AG10803 (cell line): ENCODE measurements around the gene SLC43A3.
A peak's percentile ranks its signal among the peaks of the same experiment; 100 is the strongest.

Source experiments
- DNase-seq: peaks from one replicate; pipeline ENCODE4 v3.0.0; 2010; ENCODE audit warnings: low read depth
- H3K4me3 ChIP-seq: 2 replicates; pipeline ENCODE4 v1.5.1; 2011; ENCODE audit warnings: mild to moderate bottlenecking, low read length, control low read depth
- TF ChIP-seq, protein P1 (sequence below): conservative IDR thresholded peaks from 2 replicates; pipeline ENCODE4 v1.5.1; 2011; ENCODE audit warnings: mild to moderate bottlenecking, low read length, control low read depth, inconsistent platforms

Gene SLC43A3

DNA sequence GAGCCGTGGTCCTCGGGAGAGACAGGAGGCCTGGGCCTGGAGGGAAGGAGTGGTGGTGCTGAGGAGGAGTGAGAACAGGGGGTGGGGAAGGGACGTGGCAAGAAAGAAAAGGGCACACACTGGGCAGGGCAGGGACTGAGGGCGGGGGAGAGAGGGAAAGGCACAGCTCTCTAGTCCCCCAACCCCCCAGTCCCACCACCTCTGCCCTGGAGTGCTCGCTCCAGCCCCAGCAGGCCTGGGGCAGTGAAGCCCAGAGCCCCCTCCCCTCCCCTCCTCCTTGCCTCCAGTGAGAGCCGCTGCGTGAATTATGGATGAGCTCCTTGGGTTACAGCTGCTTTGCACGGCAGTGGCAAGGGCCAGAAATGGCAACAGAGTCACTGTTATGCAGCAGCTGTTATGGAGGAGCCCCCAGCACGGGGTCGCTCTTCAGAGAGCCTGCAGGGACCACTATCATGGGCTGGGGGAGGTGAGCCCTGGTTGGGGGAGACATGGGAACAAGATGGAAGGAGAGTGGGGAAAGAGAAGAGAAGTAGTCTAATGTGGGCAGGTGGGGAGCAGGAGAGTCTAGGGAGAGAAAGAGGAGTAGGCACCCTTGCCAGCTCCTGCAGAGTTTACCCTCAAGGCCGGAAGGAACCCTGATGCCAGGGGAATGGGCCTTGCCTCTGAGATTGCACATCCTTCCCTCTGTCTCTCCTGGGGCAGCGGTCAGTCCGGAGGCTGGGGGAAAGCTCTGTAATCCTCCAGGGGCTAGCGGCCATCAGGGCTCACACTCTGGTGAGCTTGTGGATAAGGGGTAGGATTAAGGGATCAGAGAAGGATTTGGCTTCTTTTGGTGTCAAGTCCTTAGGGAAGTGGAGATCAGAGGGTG, 37.0 kb upstream of the SLC43A3 start:
- TF ChIP-seq, protein P1, sequence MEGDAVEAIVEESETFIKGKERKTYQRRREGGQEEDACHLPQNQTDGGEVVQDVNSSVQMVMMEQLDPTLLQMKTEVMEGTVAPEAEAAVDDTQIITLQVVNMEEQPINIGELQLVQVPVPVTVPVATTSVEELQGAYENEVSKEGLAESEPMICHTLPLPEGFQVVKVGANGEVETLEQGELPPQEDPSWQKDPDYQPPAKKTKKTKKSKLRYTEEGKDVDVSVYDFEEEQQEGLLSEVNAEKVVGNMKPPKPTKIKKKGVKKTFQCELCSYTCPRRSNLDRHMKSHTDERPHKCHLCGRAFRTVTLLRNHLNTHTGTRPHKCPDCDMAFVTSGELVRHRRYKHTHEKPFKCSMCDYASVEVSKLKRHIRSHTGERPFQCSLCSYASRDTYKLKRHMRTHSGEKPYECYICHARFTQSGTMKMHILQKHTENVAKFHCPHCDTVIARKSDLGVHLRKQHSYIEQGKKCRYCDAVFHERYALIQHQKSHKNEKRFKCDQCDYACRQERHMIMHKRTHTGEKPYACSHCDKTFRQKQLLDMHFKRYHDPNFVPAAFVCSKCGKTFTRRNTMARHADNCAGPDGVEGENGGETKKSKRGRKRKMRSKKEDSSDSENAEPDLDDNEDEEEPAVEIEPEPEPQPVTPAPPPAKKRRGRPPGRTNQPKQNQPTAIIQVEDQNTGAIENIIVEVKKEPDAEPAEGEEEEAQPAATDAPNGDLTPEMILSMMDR, result no peak
- no peak for DNase-seq
- no peak overlapping the region for H3K4me3 ChIP-seq

DNA sequence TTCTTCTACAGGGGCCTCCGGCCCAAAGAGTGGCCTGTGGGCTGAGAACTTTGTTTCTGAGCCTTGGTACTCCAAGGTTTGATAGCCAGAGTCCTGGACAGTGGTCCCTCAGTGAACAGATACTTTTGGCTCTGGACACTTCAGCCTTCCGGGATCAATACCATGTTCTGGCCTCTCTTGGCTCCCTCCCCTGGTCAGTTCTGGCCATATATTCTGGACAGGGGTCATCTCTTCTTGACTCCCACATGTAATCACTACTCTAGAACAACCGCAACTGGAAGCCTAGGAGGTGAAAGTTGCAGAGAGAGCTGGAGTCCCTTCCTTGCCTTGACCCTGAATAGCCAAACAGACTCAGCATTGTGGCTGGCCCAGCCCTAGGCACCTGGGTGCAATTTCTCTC, 35.7 kb upstream of the SLC43A3 start:
- no peak for DNase-seq
- no peak overlapping the region for H3K4me3 ChIP-seq
- TF ChIP-seq, protein P1, result no peak

DNA sequence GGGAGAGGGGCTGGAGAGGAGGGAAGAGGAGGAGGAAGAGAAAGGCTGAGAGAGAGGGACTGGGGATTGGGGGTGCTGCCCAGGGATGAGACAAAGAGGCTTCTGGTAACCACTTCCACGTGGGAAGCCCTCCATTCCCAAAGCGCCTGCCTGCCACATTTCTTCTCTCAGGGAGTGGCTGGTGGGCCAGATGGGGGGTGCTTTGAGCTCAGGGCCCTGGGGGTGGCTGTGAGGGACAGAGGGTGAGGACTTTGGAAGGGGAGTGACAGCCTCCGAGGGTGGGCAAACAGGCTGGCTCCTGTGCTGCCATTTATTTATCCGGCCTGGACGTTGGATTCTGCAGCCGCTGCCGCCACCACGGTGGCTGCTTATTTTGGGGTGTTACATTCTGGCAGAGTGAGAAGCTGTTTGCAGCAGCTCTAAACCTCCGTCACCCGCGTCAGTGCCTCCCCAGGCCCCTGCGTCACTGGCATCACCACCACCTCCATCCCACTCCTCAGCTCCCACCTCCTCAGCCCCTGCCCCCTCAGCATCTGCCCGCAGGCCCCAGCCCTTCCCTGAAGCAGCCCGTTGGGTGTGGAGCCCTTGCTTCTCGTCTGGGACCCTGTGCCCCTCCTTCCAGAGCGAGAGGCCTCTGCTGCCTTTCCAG, 35.0 kb upstream of the SLC43A3 start:
- TF ChIP-seq, protein P1, result no peak
- no peak overlapping the region for H3K4me3 ChIP-seq

DNA sequence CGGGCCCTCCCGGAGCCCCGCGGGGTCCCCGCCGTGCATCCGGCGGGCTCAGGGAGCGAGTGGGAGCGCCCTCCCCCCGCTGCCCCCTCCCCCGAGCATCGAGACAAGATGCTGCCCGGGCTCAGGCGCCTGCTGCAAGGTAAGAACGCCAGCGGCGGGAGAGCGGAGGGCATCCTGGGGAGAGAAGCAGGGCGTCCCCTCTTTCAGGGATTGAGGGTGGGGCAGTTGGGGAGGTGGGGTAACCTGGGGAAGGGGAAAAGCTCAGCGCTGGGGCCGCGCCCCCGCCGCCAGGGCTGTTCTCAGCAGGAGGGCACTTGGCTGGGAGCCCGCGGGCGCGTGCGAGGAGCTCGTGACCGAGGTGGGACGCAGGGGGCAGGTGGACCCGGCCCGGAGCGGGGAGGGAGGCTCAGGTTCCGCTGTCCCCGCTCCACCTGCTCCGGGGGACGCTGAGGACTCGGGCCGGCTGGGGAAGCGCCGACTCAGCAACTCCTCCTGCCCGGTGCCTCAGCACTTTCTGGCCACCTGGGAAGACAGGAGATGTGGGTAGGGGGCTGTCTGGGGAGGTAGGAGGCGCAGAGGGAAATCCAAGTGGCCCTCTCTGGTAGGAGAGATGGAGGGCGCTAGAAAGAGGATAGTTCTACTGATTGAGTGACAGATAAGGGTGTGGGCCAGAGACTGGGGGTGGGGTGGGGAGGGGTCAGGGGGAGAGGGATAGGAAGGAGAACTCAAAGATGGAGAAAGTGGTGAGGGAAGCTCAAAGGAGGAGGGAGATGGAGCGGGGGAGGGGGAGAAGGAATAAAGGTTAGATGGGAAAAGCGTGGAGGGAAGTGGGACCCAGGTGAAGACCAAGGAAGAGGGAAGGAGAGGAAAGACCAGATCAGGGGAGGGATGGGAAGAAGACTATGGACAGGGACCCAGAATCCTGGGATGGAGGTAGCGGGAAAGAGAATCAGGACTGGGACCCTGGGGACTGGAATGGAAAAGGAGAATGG, 34.1 kb upstream of the SLC43A3 start:
- no peak for DNase-seq
- peak overlapping the region; percentile 9; the same call in 1 of the 2 replicates for H3K4me3 ChIP-seq
- TF ChIP-seq, protein P1, result no peak

More for the DNA sequence above, 35.0 kb upstream of the SLC43A3 start:
- no peak for DNase-seq

DNA sequence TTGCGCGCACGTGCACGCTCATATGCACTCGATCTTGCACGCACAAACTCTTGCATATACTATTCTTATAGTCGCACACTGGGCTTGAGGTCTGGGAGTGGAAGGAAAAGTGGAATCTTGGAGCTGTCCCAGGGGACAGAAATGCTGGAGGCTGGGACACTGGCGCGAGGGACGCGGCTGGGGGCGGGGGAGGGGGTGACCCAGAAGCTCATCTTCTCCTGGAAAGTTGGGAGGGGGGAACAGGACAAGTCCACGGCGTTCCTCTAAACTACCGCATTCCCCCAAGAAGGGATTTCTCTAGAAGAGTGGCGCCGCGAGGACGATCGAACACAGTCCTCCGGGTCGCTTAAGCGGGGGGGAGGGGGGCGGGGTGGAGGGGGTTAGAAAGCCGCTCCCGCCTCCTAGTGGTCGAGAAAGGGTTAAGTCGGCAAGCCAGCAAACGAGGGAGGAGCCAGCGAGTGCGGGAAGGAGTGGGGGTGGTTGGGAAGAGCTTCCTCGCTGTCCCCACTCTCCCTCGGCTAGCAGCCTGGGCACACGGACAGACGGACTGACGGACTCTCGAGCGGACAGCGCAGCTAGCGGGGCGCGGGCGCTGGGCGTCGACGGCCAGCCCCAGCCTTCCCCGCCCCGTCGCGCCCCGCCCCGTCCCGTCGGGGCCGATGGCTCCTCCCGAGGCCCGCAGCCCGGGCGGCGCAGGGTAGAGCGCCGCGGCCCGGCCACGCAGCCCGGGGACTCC, 33.3 kb upstream of the SLC43A3 start, which contains the start of gene RTN4RL2:
TSS of gene RTN4RL2 (plus strand) at position 507 of the 736 bp plus-strand sequence. CDS start 338 bp downstream, outside the sequence.
- H3K4me3 ChIP-seq, result peak within 1 kb of the TSS; percentile 52
- peak; percentile 14 for DNase-seq

More for the DNA sequence above, 33.3 kb upstream of the SLC43A3 start, which contains the start of gene RTN4RL2:
- TF ChIP-seq, protein P1, result no peak; the same call in 1 of the 2 replicates
